HG03196 (cell line): ENCODE measurements around the gene RNASE7.

Experiments used
- ATAC-seq: cut with Tn5 transposase; IDR thresholded peaks from one replicate; pipeline ENCODE4 v1.9.1; 2021; ENCODE audit not compliant: unreplicated experiment

Gene RNASE7

DNA sequence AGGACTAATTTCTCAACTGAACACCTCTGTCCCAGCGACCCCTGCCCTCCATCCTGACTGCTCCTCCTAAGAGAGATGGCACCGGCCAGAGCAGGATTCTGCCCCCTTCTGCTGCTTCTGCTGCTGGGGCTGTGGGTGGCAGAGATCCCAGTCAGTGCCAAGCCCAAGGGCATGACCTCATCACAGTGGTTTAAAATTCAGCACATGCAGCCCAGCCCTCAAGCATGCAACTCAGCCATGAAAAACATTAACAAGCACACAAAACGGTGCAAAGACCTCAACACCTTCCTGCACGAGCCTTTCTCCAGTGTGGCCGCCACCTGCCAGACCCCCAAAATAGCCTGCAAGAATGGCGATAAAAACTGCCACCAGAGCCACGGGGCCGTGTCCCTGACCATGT lies 756 bp downstream of the RNASE7 start:
- ATAC-seq = no peak

DNA sequence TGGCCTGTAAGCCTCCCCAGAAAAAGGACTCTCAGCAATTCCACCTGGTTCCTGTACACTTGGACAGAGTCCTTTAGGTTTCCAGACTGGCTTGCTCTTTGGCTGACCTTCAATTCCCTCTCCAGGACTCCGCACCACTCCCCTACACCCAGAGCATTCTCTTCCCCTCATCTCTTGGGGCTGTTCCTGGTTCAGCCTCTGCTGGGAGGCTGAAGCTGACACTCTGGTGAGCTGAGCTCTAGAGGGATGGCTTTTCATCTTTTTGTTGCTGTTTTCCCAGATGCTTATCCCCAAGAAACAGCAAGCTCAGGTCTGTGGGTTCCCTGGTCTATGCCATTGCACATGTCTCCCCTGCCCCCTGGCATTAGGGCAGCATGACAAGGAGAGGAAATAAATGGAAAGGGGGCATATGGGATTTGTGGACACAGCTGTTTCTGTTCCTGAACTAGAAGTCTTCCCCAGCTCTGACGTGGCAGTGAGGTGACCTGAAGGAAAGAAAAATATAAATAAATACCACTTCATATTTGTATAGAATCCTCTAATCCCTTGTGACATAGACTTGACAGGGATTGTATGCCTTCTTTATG lies 1.3 kb downstream of the RNASE7 start:
- no peak for ATAC-seq

DNA sequence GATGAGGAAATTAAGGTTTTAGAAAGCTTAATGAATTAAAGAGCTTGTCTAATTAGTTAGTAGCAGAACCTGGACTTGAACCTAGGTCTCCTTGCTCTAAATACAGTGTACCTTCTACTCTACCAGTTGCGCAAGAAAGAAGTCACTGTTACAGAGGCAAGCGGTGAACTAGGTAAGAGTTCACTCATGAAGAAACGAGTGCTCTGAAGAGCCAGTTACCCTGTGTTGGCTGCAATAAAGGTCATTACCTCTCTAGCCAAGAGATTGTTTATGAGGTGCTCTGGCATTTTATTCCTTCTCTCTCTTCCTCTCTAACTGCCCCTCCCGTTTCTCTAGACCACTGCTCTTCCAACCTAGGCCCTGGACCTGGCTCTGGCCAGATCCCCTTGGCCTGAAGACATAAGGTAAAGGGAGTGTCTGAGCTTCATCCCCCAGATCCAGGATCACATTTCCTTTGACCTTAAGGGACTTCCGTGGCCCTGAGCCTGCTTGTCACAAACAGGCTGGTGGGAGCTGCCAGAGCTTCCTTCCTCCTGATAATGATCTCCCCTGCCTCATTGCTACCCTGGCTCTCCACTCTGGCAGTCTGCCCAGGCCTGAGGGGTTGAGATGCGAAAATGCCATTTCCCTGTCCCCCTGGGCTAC lies 1.9 kb downstream of the RNASE7 start:
- ATAC-seq = no peak

DNA sequence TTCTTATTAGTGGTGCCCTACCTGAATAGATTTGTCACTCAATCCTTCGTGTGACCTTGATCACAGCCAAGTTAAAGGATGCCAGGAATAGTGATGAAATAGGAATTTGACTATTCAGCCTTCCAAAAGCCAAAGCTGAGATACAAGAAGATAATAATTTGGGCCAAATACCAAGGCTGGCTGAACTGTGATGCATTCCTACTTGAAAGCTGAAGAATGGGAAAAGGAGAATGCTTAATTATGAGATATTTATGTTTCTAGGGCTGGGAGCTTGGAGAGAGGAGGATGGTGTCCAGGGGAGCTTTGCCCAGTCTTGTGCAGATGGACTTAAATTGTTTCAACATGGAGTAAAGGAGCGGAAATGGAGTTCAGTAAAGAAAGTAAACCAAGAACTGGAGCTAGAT lies 5.2 kb downstream of the RNASE7 start:
- no peak for ATAC-seq

DNA sequence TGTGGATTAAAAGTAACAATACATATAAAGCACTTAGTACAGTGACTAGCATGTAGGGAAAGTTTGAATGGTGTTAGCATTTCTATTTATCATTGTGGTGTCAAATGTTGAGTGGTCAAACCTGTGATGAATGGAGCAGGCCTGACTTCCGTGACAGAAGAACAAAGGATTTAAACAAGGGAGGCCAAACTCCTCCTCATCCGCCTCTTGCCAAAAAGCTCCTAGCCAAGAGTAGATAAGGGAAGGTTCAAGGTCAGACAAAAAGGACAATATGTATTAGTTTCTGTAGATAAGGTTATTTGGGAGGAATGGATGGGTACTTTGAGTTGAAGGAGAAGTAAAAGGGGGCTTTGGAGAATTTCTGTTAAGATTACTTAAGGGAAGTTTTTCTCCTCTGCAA lies 6.5 kb downstream of the RNASE7 start:
- ATAC-seq = no peak

DNA sequence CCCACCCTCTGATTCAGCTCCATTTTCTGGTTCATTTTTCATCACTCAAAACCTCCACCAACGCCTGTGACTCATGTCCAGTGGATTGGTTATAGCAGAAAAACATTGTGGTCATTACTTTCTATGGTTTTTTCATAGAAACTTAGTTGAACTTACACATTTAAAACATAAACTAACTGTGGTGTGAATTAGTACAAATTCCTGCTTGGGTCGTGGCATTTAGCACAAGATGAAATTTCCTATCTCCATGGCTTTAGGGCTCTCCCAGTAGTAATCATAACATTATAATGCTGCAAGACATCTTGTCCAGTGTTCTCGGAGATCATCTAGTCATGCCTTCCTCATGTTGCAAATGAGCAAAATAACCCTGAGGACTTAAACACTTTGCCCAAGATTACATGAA lies 7.1 kb downstream of the RNASE7 start:
- no peak for ATAC-seq

DNA sequence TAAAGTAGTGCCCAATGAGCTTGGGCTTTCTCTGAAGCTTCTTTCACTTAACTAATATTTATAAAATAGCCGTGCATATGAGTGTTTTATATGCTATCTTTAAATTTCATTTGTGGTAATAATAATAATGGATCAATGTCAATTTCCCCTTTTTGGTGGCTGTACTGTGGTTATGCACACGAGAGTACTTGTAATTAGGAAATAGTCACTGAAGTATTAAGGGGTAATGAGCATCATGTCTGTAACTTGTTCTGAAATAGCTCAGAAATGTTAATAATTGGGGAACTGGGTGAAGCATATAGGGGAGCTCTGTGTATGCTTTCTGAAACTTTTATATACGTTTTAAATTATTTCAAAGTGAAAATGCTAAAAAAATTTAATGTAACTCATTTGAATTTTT lies 8.4 kb downstream of the RNASE7 start:
- ATAC-seq = no peak

DNA sequence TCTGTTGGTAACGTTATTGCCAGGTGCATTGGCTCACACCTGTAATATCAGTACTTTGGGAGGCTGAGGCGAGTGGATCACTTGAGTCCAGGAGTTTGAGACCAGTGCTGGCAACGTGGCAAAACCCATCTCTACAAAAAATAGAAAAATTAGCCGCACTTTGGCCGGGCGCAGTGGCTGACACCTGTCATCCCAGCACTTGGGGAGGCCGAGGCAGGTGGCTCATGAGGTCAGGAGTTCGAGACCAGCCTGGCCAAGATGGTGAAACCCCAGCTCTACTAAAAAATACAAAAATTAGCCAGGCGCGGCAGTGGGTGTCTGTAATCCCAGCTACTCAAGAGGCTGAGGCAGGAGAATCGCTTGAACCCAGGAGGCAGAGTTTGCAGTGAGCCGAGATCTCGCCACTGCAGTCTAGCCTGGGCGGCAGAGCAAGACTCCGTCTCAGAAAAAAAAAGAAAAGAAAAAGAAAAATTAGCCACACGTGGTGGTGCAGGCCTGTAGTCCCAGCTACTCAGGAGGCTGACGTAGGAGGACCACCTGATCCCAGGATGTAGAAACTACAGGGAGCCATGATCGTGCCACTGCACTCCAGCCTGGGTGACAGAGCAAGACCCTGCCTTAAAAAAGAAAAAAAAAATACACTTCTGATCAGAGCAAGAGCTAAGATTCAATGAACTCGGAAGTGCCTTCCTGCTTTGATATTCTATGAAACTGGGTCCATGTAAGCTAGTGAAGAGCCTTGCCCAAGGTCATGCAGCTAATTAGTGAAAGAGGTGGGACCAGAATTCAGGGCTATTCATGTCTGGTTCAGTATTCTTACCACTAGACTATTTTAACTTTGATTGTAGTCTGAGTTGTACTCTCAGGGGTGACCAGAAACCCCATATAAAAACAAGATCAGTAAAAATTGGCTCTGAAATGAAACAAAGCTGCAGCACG lies 11.3 kb downstream of the RNASE7 start:
- ATAC-seq = no peak

DNA sequence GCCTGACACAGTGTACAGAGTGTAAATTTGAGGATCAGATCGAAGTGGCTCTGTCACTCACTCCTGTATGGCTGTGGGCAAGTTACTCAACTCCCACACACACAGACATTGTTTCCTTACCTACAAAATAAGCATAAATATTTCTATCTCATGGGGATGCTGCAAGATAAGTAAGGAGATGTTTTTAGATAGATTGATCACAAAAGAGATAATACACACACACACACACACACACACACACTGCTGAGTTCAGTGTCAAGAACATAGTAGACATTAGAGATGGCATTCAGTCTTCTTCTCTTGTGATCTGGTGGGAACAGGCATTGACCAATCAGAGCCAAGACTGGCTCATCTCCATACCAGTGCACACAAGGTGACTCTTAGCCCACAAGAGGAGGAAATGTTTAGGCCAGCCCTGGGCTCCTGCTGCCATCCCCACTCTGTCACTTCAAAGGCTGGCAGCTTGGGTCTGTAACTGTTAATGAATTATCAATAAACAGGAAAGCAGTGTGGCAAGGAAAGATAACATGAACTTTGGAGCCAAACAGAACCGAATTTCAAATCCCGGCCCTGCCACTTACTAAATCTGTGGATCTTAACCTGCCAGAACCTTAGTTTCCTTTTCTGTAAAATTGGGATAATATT lies 12.1 kb downstream of the RNASE7 start:
- no peak for ATAC-seq

DNA sequence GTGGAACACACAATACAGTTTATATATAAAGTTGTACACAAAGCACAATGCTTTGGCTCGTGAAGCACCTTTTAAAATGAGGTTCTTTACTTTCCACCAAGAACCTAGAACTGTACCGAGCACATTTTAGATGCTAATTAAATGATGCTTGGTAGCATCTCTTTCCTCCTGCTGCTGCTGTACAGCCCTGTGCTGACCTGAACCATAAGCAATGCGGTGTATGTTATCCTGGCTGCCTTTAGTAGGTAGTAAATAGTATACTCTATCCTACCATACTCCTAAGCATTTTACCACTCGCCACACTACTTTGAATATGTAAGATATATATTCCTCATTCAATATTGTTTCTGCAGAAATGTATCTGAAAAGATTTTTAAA lies 12.6 kb downstream of the RNASE7 start:
- ATAC-seq = no peak

DNA sequence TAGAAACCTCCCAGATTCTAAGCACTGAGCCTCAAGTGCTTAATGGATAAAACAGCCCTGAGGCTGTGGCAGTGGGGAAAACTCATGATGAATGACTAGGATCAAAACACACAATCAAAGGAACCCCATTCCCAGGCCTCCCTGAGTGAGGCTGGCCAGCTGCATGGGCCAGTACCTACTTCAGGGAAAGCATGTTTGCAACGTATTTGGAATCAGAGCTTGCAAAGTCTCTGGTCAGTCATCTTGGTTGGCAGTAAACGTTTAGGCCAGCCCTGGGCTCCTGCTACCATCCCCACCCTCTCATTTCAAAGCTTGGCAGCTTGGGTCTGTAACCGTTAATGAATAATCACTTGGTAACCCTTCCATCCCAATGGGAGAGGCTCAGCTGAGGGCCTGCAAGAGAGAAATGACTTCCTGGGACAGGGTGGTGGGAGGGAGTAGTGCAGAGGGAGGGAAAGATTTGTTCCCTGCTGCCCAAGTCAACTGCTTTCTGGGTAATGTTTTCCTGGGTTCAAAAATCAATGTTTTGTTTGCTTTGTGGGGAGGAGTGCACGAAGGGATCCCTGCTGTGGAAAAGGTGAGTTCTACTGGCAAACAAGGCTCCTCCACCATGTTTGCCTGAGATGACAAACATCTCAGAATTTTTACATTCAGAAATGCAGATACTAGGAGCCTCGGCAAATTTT lies 13.4 kb downstream of the RNASE7 start:
- ATAC-seq = no peak

DNA sequence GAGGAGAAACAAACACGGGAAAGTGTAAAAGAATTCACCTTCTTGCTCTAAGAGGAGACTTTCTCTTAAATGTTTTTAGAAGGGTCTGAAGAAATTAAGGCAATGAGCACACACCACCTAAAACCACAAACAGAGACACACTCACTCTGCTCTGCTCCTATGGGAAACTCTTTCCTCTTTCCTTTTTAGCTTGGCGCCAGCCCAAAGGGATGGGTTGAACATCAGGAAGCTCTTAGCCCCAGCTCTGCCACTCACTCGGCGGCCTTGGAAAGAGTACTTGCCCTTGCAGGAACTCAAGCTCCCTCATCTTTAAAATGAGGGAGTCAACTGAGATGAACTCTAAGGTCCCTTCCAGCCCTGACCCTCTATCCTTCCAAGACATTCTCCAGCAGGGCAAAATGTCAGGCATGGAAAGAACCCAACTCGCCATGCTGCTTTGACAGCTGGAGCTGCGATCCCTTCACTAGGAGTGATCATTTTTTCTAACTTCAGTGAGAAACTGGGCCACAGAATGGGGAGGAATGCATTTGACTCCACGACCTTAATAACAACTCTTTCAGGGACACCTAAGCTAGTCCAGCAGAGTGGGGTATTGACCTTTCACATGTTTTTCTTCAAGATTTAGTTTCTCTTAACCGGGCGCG lies 14.5 kb downstream of the RNASE7 start:
- no peak for ATAC-seq

DNA sequence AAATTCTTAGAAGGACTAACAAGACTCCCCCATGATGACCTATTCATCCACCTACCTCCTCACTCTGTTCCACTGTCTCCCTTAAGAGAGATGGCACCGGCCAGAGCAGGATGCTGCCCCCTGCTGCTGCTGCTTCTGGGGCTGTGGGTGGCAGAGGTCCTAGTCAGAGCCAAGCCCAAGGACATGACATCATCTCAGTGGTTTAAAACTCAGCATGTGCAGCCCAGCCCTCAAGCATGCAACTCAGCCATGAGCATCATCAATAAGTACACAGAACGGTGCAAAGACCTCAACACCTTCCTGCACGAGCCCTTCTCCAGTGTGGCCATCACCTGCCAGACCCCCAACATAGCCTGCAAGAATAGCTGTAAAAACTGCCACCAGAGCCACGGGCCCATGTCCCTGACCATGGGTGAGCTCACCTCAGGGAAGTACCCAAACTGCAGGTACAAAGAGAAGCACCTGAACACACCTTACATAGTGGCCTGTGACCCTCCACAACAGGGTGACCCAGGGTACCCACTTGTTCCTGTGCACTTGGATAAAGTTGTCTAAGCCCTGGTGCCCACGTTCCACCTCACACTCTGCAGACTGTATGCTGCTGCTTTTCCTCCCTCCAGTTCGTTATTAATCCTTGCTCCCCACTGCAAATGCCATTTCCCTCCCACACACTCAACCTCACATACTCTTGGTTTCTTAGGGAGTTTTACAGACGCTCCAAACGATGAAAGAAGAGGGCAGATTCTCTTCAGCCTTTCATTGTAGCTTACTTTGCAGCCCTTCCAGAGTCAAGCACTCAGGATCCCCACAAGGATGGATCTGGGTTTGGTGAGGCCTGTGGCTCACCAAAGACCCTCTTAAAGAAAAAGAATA lies 15.9 kb downstream of the RNASE7 start, which contains the start of gene RNASE8:
Gene RNASE8 (plus strand): TSS at position 20 of the 873 bp plus-strand sequence. CDS start 71 bp downstream, at position 91.
- no peak for ATAC-seq

DNA sequence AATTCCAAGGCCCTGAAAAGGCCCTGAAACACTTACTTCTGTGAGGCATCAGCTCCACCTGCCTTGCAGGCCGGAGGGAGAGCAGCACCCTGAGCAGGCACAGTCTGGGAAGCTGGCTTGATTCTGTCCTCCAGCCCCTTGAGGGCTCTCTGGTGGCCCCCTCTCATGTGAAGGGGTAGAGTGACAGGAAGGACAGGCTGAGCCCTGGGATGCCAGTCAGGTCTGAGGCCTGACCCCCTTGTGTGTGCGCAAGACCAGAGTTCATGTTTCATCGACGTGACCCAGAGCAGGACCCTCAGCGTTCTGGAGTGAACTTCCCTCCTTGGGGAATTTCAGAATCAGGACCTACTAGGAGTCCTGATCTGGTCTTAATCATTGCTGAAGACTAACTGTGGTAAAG lies 16.7 kb downstream of the RNASE7 start:
- no peak for ATAC-seq

DNA sequence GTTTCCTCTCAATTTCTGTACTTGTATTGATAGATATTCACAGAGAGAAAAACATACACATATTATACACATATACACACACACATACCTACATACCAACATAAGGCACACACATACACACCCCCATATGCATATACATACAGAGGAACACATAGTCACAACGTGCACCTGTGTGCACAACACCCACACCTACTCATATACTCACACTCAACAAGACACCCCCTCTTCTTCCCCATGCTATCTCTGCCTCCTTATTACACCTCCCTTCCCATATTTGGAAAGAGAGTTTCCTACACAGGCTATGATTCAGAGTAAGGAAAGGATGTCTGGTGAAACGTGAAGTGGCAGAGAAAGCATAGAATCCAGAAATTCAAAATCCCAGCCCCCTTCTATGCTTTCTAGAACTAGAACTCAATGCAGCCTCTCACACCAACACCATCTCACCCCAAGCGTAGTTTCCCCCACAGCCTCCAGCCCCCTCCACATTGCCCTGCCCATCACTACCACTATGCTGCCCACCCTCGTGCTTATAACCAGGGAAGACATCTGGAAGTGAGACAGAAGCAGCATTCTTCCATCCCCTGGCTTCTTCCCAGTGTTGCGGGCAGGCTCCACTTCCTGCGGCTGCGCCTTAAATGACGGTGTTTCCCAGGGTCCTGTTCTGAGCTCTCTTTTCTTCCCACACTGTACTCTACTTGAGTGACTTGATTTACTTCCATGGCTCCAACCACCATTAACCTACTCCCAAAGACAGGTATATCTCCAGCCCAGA lies 17.9 kb downstream of the RNASE7 start:
- no peak for ATAC-seq

DNA sequence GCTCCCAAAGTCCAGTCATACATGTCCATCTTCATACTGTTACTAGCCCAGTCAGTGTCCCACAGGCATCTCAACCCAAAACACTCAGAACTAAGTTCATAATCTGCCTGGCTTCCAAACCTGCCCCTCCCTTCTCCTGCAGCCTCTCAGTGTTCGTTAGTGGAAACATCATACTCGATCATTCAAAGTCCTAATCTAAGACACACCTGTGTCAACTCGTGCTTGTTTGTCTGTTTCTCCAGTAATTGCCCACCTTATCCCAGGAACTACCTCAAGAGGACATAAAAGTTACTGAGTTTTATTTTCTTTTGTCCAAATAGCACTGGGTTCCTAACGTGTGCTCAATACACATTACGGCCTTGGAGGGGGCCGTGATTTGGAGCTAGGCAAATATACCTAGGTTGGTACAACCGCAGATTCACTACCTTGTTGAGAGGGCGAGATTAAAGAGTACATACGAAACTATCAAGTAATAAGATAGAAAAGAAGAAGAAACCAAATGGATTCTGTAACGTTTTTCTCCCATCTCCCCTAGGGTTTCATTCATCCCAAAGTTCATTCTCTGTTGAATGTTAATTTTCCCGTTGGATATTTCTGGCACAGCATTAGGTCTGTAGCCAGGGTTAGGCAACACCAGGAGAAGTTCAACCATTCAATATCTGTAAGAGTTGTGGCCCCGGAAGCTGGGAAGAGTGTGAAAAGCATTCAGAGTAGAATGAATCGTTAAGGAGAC lies 18.6 kb downstream of the RNASE7 start:
- no peak for ATAC-seq

DNA sequence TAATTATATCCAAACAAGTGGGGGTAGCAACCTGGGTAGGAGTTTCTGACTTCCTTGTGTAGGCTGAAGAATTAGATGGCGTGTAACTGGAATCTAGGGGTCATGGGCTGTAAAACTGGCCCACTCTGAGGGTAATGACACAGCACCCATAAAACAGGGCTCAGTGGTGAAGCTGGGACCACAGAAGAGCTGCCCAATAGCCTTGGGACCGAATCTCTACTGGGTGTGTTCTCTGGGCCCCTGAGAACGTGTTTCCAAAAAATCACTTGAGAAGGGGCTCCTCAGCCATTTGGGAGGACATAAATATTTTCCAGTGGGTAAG lies 19.1 kb downstream of the RNASE7 start:
- ATAC-seq = no peak

DNA sequence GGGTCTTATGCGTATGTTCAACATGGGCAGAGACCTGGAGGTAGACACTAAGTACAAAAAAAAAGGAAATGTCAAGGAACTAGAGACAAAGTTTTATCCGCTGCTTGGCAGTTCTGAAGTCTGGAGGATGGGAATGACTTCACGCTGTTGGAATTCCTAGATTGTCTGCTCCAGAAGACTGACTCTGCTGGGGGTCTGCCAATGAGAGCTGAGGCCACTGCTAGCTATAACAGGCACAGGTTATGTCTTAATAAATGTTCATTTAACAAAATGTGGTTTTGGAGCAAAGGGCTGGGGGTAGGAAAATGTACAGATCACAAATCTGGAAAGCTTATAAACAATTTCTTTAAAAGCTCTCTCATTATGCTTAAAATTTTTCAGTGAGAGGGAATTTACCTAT lies 21.3 kb downstream of the RNASE7 start:
- ATAC-seq = no peak
